ENCODE measurements around the gene HSP90AA1.
"Not testable (repeated sequence)": the region's sequence is repeated elsewhere in the genome, so short reads cannot be mapped to it uniquely, and the experiment has no call there.

HSP90AA1 gene

DNA sequence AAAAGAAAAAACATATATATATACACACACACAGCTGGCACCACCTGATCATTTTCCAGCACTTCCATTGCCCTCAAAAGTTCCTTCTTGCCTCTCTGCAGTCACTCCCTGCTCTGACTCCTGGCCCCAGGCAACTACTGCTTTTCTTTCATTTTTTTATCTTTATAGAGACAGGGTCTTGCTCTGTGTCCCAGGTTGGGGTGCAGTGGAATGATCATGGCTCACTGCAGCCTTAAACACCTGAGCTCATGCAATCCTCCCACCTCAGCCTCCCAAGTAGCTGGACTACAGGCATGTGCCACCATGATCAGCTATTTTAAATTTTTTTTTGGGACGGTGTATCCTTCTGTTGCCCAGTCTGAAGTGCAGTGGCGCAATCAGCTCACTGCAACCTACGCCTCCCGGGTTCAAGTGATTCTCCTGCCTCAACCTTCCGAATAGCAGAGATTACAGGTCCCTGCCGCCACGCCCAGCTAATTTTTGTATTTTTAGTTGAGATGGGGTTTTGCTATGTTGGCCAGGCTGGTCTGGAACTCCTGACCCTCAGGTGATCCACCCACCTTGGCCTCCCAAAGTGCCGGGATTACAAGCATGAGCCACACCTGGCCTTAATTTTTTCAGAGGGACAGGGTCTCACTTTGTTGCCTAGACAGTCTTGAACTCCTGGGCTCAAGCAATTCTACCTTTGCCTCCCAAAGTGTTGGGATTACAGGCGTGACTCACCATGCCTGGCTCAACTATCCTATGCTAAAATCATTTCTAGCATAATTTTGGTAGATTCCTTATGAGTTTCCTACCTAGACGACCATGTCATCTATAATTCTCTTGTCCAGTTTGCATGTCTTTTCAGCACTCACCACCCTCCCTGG is 7.8 kb downstream of the HSP90AA1 start:
- peak in 2 of 10 donors; percentile 32 to 35 for DNase-seq
- intact Hi-C loops (cut with DNase I), result no loop called here

- intact Hi-C loops (cut with DNase I), result not testable (repeated sequence)
- DNase-seq, result peak in 1 of 10 donors; percentile 71
Observed at GRCh38 chr14:102078361-102078791, 8.5 kb downstream of the HSP90AA1 start.

DNA sequence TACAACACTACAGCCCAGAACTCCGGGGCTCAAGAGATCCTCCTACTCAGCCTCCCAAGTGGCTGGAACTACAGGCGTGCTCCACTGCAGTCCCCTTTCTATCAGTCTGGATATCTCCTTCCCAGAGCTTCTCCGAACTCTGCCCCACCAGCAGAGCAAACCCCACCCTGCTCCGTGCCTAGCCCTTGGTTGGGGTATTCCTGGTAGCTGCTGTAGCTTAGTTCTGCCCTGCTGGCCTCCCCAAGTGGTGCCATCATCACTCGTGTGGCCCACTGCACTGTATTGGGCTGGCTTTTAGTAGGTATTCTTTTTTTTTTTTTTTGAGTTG is 9.5 kb downstream of the HSP90AA1 start:
- intact Hi-C loops (cut with DNase I), result no loop called here
- peak in 2 of 10 donors; percentile 19 to 78 for DNase-seq

DNA sequence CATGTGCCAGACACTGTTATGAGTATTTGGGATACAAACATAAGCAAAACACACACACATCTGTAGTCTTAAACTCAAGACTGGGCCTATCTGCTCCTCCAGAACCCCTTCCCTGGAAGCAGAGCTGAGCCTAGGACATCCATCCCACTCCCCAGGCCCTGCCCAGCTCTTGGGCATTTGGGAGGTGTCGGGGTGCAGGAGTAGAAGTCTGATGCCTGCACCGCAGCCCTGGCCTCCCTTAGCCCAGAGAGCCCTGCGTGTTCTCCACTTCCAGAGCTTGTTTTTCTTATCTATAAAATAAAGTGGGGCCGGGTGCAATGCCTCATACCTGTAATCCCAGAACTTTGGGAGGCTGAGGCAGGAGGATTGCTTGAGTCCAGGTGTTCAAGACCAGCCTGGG is 11.7 kb downstream of the HSP90AA1 start:
- intact Hi-C loops (cut with DNase I), result no loop called here
- peak in 2 of 10 donors; percentile 41 to 63 for DNase-seq

DNA sequence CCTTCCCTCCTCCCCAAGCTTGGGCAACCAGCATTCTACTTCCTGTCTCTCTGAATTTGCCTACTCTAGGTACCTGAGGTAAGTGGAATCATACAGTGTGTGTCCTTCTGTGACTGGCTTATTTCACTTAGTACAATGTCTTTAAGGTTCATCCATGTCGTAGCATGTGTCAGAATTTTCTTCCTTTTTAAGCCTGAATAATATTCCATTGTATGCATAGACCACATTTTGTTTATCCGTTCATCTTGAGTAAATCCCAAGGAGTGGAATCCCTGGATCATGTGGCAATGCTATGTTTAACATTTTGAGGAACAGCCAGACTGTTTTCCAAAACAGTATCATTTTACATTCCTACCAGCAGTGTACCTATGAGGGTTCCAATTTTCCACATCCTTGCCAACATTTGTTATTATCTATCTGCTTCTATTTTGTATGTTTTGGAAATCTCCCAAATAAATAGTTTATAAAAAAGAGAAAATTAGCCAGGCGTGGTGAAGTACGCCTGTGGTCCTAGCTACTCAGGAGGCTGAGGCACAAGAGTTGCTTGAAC is 12.4 kb downstream of the HSP90AA1 start:
- intact Hi-C loops (cut with DNase I), result no loop called here

GRCh38 chr14:102071283-102071998 is 15.4 kb downstream of the HSP90AA1 start:
- intact Hi-C loops (cut with DNase I), result no loop called here
- DNase-seq, result no peak

More for the DNA sequence above, 12.4 kb downstream of the HSP90AA1 start:
- DNase-seq, result no peak

DNA sequence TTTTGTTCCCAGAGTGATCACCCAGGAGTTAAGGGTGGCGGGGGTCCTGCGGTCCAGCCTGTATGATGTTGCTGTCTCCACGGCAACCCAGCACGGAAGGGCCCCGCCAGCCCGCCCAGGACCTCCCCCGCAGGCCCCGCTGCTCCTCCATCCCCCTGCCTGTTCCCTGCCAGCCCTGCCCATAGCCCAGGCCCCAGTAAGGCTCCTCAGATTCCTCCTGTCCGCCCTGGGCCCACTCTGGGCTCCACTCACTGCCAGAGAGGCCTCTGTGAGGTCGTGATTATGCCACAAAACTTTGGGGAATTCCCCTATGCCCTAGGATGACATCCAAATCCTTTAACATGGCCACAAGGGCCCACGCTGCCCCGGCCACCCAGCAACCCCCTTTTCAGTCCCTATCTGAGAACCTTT is 20.8 kb downstream of the HSP90AA1 start:
- peak in 2 of 10 donors; percentile 72 to 75 for DNase-seq
- intact Hi-C loops (cut with DNase I), result no loop called here

DNA sequence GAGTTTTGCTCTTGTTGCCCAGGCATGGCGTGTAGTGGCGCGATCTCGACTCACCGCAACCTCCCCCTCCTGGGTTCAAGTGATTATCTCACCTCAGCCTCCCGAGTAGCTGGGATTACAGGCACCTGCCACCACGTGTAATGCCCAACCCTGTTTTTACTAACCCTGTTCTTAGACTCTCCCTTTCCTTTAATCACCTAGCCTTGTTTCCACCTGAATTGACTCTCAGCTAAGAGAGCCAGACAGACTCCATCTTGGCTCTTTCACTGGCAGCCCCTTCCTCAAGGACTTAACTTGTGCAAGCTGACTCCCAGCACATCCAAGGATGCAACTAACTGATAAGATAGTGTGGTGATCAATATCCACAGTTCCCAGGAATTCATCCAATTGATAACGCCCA is 22.3 kb downstream of the HSP90AA1 start:
- intact Hi-C loops (cut with DNase I), result not testable (repeated sequence)
- DNase-seq, result peak in 2 of 10 donors; percentile 11 to 27

GRCh38 chr14:102063808-102064429 is 22.9 kb downstream of the HSP90AA1 start:
- DNase-seq, result peak in 1 of 10 donors; percentile 13
- intact Hi-C loops (cut with DNase I), result no loop called here

GRCh38 chr14:102063109-102063807 is 23.6 kb downstream of the HSP90AA1 start:
- intact Hi-C loops (cut with DNase I), result no loop called here
- peak in 7 of 10 donors; percentile 48 to 91 (median 68) for DNase-seq

- no peak for DNase-seq
Observed at GRCh38 chr14:102058961-102059360, 27.9 kb downstream of the HSP90AA1 start.

GRCh38 chr14:102058146-102058545 is 28.7 kb downstream of the HSP90AA1 start:
- DNase-seq, result no peak
- intact Hi-C loops (cut with DNase I), result no loop called here

More at GRCh38 chr14:102058961-102059360, 27.9 kb downstream of the HSP90AA1 start:
- intact Hi-C loops (cut with DNase I), result no loop called here

DNA sequence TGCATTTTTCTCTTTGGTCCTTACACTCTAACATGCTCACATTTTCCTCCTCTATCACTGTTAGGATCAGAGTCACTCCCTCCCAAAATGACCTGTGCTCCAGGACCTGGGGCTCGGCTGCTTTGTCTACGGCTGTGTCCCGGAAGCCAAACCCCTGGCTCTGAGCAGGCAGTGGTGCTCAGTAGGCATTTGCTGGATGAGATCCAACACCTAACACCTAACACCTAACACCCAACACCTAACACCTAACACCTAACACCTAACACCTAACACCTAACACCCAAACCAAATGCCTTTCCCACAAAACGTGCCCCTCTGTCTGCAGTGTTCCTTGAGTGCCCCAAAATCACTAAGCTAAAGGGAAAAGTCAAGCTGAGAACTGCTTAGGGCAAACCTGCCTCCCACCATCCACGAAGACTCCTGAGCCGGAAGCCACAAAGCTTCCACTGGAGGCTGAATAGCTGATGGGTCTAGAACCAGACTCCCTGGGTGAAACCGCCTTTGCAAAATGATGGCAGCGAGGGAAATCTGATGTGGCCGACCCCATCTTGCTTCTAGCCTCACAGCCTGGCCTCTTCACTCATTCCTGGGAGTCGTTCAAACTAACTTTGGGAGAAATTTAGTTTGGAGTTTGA is 29.2 kb downstream of the HSP90AA1 start:
- DNase-seq, result peak in 1 of 10 donors; percentile 44
- intact Hi-C loops (cut with DNase I), result no loop called here

GRCh38 chr14:102056694-102057442 is 30.0 kb downstream of the HSP90AA1 start:
- intact Hi-C loops (cut with DNase I), result no loop called here
- peak in 2 of 10 donors; percentile 58 to 63 for DNase-seq

- intact Hi-C loops (cut with DNase I), result no loop called here
- DNase-seq, result peak in 2 of 10 donors; percentile 67 to 75
Observed at GRCh38 chr14:102055181-102055901, 31.5 kb downstream of the HSP90AA1 start.

- DNase-seq, result peak in 2 of 10 donors; percentile 67 to 71
- intact Hi-C loops (cut with DNase I), result no loop called here
Observed at GRCh38 chr14:102052522-102052921, 34.3 kb downstream of the HSP90AA1 start.

DNA sequence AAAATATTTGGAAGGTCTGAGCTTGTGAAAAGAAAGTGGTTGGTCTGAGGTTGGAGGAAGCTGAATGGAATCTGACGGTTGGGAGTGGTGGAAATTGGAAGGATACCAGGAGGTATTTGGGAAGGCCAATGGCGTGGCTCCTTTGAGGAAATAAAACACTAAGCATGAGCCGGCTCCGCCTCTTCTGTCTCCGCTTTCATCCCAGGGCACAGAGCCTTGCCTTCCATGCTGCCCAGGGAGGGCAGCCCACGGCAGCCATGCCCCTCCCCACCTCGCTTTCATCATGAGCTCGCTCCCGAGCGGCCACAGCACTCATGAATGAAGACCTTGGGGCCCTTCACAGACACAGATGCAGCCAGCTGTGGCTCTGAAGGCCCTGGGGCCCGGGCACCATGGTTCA is 36.2 kb downstream of the HSP90AA1 start:
- peak in 1 of 10 donors; percentile 34 for DNase-seq
- intact Hi-C loops (cut with DNase I), result no loop called here

DNA sequence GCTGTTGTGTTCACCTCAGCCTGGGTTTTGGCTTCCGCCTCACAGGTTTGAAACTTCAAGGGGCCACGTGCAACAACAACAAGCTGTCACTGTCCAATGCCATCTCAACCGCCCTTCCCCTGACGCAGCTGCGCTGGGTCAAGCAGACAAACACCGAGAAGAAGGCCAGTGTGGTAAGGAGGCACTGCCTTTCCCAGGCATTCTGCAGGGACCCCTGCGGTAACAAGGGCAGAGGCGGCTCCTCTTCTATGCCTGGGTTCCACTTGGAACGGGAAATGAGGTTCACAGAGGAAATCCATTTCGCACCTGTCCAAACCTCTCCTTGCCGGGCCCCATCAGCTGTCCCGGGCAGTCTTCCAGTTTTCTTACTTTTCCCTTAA is 36.8 kb downstream of the HSP90AA1 start:
- intact Hi-C loops (cut with DNase I), result no loop called here
- DNase-seq, result peak in 2 of 10 donors; percentile 21 to 25

Data from posterior cingulate gyrus (tissue), 11 donors.